ENCODE measurements around the gene ZEB2.

The ZEB2 gene

DNA sequence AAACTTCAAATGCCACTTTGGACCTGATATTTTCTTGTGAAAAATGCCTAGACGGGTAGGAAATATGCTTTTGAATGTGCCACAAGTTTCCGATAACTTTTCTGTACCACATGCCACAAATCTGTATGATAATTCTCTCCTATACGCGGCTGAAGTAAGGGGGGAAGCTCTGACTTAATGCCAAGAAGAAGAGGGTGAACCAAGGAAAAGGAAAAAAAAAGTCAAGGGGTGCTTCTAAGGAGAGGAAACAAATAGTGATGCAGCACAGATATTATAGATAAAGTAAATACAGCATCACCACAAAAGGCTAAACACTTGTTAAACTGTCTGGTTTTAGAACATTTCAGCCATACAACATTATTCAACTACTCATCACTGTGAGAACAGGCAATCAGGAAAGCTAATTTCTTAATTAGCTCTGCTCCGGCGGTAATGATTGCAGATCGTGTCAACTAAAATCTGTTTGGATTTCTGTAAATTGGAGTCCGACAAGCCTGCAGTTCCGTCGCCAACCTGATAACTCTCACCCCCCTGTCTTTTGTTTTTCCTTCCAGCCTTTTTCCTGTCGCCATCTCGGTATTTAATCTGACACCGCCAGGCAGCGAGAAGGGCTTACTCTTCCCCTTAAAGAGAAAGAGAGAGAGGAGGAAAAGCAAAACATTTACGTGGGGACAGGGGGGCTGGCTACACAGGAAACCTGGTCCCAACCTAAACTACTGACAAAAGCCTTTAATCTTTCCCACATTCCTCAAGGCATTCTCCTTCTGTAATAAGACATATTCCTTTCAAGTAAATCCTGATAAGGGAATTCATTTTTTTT lies 67.5 kb downstream of the ZEB2 start:
- TF ChIP-seq, protein P1, sequence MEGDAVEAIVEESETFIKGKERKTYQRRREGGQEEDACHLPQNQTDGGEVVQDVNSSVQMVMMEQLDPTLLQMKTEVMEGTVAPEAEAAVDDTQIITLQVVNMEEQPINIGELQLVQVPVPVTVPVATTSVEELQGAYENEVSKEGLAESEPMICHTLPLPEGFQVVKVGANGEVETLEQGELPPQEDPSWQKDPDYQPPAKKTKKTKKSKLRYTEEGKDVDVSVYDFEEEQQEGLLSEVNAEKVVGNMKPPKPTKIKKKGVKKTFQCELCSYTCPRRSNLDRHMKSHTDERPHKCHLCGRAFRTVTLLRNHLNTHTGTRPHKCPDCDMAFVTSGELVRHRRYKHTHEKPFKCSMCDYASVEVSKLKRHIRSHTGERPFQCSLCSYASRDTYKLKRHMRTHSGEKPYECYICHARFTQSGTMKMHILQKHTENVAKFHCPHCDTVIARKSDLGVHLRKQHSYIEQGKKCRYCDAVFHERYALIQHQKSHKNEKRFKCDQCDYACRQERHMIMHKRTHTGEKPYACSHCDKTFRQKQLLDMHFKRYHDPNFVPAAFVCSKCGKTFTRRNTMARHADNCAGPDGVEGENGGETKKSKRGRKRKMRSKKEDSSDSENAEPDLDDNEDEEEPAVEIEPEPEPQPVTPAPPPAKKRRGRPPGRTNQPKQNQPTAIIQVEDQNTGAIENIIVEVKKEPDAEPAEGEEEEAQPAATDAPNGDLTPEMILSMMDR (IDR thresholded peaks at IDR 0.05; ENCODE audit: low read depth, low read length) = no peak; the same call in 1 of the 2 replicates
- H3K4me3 ChIP-seq (ENCODE audit: low read depth, low read length) = peak overlapping the region; percentile 48

DNA sequence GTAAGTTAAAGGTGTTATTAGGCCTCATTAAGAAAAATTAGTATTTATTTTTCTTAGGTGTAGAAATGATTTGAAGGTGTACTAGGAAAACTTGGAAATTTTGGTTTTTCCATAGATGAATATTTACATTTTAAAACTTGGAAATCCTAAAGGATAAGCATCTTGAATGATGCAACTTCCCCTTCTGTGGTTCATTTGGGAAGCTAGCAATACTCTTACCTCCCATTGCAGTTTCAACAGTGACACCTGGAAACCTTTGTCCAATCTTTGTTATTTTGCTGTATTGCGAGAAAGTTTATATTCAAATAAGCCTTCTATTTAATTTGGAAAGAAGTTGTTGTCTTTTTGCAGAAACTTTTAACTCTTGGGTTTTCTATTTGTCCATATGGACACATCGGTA lies 68.5 kb downstream of the ZEB2 start:
- H3K4me3 ChIP-seq (ENCODE audit: low read depth, low read length) = no peak overlapping the region
- TF ChIP-seq, protein P1 (IDR thresholded peaks at IDR 0.05; ENCODE audit: low read depth, low read length) = no peak

DNA sequence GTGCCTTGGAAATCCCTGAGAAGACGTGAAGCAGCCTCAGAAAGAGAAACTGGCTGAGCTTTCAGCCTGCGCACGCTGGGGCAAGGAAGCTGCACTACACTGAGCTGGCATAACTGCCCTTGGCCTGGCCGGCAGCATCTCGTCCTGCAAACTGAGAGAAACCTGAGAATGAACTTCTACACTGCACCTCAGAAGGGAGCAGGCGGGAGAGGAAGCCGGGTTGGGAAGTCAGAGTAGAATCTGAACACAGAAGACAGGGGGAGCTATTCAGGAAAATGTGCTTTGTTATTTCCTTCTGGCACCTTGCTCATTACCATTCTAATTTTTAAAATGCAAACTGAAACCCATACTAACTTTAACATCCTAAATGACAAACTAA lies 70.9 kb downstream of the ZEB2 start:
- TF ChIP-seq, protein P1 (IDR thresholded peaks at IDR 0.05; ENCODE audit: low read depth, low read length) = no peak
- no peak overlapping the region for H3K4me3 ChIP-seq (ENCODE audit: low read depth, low read length)

DNA sequence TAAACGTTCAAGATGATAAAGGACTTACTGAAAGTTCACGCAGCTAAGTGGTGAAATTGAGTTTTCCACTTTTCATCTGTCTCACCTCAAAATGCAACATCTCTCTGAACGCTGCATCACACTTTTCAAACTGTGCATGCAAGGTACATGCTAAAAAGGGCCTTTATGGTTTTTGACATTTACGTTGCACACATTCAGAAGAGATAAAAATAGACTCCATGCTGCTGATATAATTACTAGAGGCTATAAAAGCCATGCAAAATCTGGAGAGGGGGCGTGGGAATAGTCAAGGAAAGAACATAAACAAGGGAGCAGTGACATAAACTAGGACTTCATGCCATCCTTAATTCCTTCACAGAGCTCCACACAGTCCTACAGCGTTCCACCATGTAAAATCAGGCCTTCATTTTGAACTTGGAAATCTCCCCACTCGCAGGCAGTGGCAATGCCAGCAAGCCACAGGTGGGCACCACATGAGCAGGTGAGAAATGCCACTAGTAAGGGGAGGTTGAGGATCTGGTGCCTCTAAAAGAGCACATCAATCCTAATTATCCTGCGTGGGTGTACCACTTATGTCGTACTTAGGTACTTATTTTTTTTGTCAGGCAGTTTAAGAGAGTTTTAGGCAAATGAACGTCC lies 71.4 kb downstream of the ZEB2 start:
- TF ChIP-seq, protein P1 (IDR thresholded peaks at IDR 0.05; ENCODE audit: low read depth, low read length) = no peak
- H3K4me3 ChIP-seq (ENCODE audit: low read depth, low read length) = no peak overlapping the region

DNA sequence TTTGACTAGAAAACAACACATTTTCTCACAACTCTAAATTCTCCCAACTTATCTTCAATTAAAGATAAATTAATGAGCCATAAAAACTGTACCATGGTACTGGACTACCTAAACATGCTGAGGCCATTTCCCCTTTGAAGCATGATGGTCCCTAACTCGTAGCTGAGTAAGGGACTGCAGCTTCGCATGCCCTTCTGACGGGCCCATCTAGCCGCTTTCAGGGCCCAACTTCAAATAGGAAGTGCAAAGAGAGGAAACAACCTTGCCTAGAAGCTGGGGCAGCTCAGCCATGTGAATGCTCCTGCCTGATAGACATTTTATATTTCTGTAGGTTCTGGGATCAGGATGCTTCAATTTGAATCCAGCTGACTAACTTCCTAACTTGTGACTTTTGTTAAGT lies 72.4 kb downstream of the ZEB2 start:
- no peak overlapping the region for H3K4me3 ChIP-seq (ENCODE audit: low read depth, low read length)
- TF ChIP-seq, protein P1 (IDR thresholded peaks at IDR 0.05; ENCODE audit: low read depth, low read length) = no peak

DNA sequence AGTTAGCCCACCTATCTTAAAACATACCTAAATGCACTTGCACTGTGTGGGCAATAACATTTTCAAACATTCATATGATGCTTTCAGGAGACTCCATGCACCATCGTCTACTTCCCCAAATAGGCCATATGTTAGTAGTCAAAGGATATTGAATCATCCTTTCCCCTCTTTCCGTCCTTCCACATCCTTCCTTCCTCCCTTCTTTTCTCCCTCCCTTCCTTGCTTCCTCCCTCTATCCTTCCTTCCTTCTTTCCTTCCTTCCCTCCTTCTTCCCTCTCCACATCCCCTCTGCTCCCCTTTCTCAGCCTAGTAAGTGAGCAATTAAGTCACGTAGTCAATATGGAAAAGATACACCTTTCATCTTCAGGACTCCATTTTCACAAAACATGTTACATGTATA lies 73.8 kb downstream of the ZEB2 start:
- H3K4me3 ChIP-seq (ENCODE audit: low read depth, low read length) = no peak overlapping the region
- TF ChIP-seq, protein P1 (IDR thresholded peaks at IDR 0.05; ENCODE audit: low read depth, low read length) = no peak

DNA sequence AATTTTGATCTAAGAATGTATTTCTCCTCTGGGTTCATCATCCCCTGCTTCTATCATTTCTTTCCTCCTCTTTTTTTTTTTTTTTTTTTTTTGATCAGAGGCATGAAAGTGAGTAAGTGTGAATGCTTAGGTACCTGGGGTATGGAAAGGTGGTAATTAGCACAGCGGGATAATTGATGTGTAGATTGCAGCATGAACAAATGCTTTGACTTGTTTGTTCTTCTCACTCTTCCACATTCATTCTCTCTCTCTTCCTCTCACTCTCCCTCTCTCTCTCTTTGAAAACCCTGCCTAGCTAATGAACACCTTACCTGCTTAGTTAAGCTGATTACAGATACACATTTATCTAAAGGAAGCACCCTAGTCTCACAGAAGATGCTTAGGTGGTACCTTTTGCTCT lies 74.7 kb downstream of the ZEB2 start:
- TF ChIP-seq, protein P1 (IDR thresholded peaks at IDR 0.05; ENCODE audit: low read depth, low read length) = no peak
- no peak overlapping the region for H3K4me3 ChIP-seq (ENCODE audit: low read depth, low read length)

All from WI38 (cell line).